ENCODE measurements around the gene LDLRAP1.

The LDLRAP1 gene

DNA sequence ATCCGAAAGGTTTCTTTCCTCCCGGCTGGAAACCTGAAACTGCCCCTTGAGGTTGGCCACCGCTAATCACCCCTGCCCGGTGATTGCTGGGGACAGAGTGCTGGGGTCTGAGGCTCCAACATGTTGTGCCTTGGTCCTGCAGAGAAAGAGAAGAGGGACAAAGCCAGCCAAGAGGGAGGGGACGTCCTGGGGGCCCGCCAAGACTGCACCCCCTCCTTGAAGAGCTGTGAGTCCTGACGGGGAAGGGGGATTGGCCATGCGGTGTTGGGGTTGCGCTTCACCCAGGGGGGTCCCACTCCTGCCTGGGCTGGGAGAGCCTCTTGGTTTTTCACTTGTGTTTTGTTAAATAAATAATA, 19.5 kb downstream of the LDLRAP1 start:
- DNase-seq (ENCODE audit: low read depth): no peak

DNA sequence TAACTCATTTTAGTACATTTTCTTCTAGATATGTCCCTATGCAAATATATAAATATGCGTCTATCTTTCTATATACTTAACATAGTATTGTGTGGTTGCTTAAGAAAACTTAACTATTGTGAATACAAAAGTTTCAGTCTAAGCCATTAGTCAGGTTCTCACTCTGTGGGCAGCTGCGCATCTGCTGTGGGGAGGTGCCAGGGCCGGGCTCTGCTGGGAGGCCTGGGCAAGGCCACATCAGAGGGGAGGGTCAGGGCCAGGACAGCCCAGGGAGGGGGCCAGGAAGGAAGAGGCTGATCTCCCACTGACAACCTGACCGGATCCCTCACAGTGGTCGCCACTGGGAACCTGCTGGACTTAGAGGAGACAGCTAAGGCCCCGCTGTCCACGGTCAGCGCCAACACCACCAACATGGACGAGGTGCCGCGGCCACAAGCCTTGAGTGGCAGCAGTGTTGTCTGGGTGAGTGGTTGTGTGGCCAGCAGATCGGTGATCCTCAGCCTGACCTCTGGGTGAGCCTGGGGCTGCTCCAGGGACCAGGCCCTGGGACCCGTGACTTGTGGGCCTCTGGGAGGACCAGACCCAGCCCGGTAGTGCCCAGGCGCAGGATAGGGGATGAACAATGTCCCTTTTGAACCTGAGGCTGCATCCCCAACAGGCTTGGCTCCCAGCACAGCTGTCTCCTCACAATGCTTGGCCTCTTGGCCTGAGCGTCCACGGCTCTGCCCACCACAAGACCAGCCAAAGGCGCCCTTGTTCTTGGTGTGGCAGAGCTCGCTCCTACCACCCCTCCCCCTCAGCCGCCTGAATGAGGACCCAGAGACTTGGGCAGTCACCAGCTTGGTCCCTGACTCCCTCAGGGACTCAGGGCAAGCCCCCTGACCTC, 20.2 kb downstream of the LDLRAP1 start:
- DNase-seq (ENCODE audit: low read depth): no peak

DNA sequence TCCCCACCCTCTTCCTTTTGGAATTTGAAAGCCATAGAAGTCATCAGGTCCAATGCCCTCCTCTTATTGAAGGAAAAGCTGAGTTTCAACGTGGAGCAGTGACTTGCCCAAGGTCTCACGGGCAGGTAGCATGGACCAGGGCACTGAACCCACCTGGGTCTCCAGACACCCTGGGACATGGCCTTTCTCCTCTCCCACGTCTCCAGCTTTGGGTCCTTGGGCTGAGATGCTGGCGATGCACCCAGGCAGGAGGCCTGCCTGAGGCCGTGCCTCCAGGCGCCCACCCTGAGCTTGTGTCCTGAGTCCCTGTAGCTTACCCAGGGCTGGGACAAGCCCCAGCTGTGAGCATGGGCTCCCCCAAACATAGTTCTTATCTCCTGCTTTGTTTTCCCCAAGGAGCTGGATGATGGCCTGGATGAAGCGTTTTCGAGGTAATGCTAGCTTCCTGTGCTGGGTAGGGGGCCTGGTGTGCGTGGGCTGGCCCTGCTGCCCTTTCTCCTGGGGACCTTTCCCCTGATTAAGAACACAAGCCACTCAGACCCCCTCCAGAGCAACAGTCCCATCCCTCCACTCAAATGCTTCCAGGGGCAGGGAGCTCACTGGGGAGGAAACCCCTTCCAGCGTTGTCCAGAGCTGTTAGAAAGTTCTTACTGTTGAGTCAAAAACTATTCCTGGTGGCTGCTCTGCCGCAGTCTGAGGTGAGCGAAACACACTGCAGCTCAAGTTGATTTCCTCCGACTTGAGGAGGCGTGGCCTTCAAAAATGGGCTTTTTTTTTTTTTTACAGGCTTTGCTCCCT, 21.6 kb downstream of the LDLRAP1 start:
- no peak for DNase-seq (ENCODE audit: low read depth)

DNA sequence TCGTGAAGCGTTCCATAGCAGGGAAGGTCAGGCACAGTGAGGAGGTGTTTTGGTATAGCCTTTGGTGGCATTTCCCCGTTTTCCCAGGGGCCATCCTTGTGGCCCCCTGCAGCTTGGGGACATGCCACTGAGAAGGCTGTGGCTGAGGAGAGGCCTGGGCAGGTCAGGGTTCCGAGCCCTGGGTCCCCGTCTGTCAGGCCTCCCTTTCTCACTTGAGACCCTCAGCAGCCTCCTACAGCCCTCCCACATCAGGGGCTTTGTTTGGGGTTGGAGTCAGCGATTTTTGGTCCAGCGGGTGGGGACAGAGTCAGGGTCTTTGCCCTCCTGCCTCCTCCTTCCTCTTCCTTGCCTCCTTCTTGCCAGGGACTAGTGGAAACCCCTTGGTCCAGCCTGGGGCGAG, 22.2 kb downstream of the LDLRAP1 start:
- DNase-seq (ENCODE audit: low read depth): no peak

DNA sequence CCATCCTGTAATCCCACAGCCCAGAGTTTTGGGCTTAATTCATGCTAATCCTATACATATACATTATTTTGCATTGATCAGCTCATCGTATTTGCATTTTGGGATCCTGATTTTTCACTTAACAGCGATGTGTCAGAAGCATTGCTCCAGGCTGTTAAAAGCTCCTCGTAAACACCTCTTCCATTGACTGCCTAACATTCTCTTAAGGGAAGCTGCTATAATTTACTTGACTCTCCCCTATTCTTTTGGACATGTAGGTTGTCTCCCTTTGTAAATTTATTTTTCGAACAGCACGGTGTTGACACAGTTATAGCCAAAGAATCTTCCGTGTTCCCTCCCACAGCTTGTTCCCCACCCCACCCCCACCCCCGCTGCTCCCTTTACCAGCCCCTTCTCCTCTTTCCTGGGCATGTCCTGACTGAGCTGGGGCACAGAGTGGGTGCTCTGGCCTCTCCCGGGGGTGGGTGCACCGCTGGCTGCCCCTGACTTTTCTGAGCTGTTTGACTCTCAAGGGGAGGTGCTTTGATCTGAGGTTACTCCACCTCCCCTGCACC, 22.8 kb downstream of the LDLRAP1 start:
- DNase-seq (ENCODE audit: low read depth): no peak

DNA sequence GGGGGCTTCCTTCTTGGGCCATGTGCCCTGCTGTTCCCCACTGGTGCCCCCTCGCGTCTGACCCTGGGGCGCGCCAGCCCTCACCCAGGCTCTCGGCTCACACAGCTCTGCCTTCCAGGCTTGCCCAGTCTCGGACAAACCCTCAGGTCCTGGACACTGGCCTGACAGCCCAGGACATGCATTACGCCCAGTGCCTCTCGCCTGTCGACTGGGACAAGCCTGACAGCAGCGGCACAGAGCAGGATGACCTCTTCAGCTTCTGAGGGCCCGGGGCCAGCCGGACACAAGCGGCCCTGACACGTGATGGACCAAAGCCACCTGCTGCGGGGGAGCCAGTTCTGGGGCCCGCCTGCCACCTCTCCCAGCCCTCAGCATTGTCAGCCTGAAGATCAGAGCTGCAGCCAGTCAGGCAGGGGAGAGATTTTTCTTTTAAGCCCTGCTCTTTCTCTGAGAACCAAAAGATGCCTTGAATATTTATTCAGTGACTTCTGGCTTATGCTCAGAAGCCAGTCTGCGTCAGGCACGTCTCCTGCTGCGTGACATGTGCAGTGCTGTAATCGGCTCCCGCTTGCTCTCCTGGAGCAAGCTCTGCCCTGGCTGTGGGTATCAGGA, 23.4 kb downstream of the LDLRAP1 start:
- DNase-seq (ENCODE audit: low read depth): no peak

DNA sequence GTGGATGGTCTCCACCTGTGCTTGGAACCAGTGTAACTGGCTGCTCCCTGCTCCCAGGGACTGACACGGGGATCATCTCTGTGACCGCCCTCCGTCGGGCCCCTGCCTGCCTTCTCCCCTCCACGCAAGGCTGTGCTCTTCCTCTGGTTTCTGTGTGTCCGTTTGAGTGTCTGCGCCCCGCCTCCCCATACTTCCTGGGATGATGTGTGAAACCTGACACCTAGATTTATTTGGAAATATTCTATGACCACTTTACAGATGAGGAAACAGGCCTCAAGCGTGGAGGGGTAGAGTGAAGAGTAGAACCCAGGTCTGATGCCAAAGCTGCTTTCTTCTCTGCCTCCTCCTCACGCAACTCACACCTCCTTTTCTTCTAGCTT, 24.3 kb downstream of the LDLRAP1 start:
- DNase-seq (ENCODE audit: low read depth): no peak

DNA sequence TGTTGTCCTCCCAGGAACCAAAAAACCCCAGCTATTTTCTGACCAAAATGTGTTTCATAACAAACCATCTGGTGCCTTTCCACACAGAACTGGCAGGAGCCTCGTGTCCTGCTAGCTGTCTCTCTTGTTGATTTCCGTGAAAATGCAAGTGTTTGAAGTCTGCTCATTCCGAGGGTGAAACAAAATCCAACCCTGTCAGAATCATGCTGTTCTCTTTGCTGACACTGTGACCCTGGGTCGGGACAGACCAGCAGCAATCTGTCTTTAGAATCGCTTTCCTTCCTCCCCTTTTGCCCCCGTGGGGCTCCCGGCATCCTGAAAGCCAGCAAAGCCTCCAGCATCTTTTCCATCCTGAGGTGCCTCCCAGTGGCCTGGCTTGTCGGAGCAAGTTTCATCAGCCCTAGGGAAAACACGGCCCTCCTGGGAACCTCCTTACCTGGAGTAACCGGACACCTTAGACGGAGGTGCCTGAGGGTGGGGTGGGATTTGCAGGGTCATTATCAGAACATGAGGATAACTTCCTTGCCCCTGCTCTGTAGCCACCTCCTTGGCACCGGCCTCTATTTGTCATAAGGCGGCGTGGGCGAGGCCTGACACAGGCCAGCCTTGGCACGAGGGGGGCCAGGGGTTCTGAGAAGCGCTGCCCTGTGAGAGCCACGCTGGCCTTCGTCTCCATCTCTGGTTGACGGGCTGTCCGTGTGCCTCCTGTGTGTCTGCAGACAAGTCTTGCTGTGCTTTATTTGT, 24.9 kb downstream of the LDLRAP1 start:
- DNase-seq (ENCODE audit: low read depth): no peak

DNA sequence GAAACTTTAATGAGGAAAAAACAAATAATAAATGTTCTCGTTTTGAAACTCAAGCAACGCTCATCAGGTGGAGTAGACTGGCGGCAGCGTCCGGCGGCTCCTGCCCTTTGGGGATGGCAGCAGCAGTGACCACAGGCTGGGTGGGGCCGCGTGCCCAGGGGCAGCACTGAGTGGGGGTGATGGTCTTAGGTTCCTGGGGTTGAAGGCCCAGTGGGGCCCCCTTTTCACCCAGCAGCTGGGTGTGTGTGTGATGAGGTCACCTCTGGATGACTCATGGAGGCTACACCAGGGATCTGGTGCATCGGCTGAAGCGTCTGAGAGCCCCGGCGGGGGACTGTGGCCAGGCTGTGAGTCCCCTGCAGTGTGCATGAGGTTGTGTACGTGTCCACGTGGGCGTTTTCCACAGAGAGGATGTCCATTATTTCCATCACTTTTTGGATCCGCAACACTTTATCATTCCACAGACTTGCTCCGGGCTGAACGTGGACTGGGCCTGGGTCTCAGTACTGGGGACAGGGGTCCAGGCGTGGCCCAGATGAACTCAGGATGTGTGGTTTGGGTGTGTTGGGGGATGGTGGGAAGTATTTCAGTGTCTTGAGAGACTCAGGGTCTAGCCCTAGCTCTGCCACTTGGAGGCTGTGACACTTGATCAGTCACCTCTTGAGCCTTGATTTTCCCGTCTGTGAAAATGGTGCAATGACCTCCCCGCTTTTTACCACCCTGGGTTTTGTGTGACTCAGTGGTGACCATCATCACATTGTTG, 25.6 kb downstream of the LDLRAP1 start:
- DNase-seq (ENCODE audit: low read depth): no peak

DNA sequence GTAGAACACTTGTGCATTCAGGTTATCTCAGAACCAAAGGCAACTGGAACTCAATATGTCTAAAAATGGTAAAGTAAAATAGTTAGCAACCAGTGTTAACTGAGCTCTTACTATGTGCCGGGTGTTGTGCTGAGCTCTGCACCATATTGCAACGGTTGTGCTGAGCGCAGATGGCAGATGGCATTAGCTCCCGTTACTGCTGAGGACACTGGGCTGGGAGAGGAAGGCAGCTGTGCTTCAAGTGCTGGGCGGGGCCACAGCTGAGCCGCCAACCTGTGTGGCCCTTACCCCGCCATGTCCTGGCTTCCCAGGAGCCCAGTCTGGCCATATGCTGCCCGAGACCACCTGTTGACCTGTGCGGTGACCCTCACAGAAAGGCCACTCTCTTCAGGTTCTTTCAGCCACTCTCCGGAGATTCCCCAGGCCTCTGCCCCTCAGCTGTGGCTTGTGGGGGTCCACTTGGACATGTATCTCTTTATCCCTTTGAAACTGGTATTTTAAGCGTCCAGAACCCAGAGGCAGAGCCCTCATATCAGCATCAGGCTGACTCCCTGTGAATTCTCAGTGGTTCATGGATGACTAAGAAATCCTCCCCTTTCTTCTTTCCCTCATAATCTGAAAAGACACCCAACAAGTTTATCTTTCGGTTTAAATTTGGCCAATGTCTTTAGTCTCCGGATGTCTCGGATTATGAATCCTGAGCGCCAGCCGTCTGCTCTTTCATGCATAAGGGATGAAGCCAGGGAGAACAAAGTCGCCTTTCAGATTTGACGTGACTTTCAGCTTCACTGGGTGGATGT, 26.4 kb downstream of the LDLRAP1 start:
- DNase-seq (ENCODE audit: low read depth): no peak

DNA sequence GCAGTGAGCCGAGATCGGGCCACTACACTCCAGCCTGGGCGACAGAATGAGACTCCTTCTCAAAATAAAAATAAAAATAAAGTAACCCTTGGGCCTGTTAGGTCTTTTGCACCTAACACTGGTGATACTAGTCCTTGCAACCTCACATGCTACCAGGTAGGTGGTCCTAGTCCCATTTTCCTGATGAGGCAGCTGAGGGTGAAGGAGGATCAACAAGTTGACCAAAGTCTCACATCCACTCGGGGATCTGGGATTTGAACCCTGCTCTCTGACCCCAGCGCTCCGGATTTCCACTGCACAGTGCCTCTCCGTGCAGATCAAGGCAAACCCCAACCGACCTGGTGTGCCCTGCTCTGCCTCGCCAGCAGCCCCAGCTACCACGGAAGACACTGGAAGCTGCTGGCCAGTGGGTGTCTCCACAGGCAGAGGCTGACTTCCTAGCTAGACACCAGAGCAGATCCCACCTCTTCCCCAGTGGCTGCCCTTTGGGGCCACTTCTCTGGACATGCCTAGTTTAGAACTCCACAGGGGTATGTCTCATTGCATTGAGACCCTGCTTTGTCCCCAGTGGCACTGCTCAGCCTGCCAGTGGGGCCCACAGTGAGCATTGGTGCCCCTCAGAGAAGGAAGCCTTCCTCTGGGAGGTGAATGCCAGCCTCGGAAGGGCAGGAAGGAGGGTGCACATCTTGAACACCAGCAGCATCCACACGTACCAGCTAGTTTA, 27.6 kb downstream of the LDLRAP1 start:
- DNase-seq (ENCODE audit: low read depth): no peak

DNA sequence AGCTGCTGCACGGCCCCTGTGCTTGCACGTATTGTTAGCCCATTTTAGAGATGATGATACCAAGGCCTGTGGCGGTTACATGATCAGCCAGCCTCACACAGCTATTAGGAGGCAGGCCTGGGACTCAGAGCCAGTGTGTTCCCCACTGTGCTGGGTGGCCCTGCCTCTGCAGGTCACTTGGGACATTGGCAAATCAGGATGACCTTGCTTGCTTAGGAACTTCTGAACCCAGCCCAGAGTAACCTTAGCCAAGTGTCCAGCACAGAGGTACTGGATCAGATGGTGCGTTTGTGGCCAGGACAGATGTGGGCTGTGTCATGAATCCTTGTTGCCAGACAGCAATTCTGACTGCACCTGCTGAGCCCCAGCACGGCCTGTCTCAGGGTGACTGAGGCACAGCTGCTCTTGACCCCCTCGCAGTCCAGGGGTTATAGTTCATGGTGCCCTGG, 28.1 kb downstream of the LDLRAP1 start:
- DNase-seq (ENCODE audit: low read depth): no peak

DNA sequence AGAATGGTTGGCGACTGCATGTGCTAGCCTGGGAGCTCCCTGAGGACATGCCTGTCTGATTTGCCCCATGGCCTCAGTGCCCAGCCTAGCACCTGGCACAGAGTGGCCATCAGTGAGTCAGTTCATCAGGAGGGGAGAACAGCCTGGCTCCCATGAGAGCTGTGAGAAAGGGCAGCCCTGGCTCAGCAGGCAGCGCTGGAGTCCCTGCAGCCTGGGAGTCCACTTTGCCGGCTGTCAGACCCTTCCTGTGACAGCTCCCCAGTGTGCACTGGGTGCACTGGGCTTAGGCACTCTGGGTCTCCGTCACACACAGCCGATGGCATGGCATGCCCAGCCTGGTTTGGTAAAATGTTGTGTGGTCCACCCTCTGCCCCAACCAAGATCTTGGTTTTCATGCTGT, 28.7 kb downstream of the LDLRAP1 start:
- no peak for DNase-seq (ENCODE audit: low read depth)

DNA sequence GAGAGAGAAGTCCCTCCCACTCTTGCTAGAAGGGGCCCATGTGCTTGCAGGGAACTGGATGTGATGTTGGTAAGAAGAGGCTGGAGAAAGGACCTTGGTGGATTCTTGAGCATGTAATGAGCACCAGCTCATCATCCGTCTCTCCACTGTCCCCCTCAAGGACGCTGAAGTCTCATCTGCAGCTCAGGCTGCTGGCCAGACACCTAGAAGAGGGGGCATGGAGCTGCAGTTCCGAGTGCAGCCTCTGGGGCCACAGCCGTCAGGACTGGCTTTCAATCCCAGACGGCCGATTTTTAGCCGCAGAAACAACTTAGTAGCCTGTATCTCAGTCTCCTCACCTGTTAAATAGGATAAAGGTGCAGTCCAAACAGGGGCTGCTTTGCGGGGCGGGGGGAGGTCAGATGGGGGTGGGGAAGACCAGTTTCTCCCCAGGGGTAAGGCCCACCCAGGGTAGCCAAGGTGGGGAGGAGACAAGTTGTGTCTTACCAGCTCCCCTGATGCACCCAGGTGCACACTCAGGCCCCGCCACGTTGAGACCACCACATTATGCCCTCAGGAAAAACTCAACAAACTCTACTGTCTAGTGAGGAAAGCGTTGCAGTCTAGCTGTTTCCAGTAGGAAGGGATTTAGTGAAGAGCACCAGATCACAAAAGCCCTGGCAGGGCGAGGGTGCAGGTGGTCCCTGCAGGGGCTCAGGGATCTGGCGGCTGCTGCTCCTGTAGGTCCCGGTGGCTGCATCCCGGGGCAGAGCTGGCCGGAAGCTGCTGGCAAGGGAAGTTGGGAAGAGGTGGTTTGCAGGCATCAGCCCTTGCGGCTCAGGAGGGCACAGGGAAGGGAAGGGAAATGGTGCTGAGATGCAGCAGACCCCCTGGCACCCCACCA, 29.5 kb downstream of the LDLRAP1 start:
- DNase-seq (ENCODE audit: low read depth): no peak

DNA sequence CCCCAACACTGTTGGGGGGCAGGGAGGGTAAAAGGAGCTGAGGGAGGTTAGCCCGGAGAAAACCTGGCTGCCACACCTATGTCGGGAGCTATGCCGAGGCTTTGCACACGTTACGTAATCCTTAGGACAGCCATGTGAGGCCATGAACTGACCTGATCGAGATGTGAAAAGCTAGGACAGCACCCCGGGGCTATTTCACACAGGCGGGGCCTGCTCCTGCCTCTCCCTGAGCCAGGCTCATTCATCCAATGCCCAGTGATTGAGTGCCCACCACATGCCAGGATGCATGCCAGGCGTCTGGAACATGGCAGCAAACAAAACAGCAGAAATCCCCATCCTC, 30.2 kb downstream of the LDLRAP1 start:
- no peak for DNase-seq (ENCODE audit: low read depth)

DNA sequence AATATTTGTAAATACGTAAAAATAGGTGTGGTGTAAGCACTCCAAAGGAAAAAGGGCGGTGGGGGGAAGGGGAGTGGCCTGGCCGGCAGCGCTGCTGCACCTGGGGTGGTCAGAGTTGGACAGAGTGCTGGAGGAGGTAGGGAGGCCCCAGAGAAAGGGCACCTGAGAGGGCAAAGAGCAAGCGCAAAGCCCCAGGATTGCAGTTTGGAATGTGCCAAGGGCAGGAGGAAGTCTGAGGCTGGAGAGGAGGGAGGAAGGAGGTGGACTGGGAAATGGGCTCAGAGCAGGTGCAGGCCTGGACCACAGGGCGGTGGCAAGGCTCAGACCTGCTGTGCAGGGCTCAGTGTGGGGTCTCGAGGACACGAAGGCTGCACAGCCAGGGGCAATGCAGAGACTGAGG, 30.6 kb downstream of the LDLRAP1 start:
- no peak for DNase-seq (ENCODE audit: low read depth)

DNA sequence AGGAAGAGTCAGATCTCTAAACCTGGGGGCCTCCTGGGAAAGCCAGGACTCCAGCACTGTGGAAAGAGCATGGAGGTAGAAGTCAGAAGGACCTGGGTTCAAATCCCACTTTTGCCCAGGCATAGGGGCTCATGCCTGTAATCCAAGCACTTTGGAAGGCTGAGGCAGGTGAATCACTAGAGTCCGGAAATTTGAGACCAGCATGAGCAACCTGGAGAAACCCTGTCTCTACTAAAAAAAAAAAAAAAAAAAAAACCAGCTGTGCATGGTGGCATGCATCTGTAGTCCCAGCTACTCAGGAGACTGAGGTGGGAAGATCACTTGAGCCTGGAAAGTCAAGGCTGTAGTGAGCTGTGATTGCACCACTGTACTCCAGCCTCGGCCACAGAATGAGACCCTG, 31.8 kb downstream of the LDLRAP1 start:
- no peak for DNase-seq (ENCODE audit: low read depth)

DNA sequence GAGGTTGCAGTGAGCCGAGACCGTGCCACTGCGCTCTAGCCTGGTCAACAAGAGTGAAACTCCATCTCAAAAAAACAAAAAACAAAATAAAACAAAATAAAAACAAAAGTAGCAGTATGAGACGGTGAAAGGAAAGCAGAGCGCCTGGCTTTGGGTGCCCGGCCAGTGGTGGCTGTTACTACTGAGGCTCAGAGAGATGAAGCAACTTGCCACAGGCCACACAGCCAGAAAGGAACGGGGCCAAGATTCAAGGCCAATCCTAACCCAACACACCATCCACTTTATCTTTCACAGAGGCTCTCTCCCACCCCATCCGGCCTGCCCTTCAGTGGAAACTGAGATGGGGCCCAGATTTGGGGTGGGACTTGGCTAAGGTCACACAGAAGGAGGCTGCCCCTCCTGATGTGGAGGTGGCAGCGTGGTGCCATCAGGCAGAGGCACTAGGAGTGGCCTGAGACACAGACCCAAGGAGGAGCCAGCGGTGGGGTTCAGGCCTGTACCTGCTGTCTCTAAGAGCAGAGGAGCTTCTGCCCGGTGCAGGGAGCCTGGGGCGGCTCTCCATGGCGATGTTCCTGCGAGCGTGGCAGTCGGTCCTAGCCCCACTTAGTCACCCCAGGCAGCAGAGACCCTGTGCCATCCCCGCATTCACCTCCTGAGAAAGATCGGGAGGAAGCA, 33.2 kb downstream of the LDLRAP1 start:
- DNase-seq (ENCODE audit: low read depth): no peak
